Body of pancreas (tissue), 4 donors: ENCODE results near the gene CNPY1.

Experiments
- POLR2A ChIP-seq, 3 donors: fragments of 450-650 bp; IDR thresholded peaks; one replicate each; pipeline ENCODE4 v1.6.1; 2016; ENCODE audit warnings: antibody characterized with exemption in 3 of 3, mild to moderate bottlenecking in 2 of 3
- TF ChIP-seq, protein P1 (sequence below), 7 experiments: fragments of 450-650 bp in 4 of 7; fragments of 200-600 bp in 3 of 7; sonication (generic) in 3 of 7; IDR thresholded peaks; one replicate each; pipeline ENCODE4 v1.5.1; 2016 to 2019; ENCODE audit warnings: antibody characterized with exemption in 7 of 7

- TF ChIP-seq POLR2A (IDR thresholded peaks at IDR 0.05): no peak
- TF ChIP-seq, protein P1, sequence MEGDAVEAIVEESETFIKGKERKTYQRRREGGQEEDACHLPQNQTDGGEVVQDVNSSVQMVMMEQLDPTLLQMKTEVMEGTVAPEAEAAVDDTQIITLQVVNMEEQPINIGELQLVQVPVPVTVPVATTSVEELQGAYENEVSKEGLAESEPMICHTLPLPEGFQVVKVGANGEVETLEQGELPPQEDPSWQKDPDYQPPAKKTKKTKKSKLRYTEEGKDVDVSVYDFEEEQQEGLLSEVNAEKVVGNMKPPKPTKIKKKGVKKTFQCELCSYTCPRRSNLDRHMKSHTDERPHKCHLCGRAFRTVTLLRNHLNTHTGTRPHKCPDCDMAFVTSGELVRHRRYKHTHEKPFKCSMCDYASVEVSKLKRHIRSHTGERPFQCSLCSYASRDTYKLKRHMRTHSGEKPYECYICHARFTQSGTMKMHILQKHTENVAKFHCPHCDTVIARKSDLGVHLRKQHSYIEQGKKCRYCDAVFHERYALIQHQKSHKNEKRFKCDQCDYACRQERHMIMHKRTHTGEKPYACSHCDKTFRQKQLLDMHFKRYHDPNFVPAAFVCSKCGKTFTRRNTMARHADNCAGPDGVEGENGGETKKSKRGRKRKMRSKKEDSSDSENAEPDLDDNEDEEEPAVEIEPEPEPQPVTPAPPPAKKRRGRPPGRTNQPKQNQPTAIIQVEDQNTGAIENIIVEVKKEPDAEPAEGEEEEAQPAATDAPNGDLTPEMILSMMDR (IDR thresholded peaks at IDR 0.05): no peak
Measured at GRCh38 chr7:155510975-155511701, 35.2 kb downstream of the CNPY1 start.
